Hepatocyte (in vitro differentiated cells): ENCODE measurements around the gene HNRNPUL1. TPM values are rescaled to one million over a fixed set of nuclear protein-coding genes. Genes with fewer than 3 reads are reported as not detected.

Experiments
- DNase-seq: peaks from one replicate; pipeline ENCODE4 v3.0.0-alpha.2; 2016; ENCODE audit warnings: low spot score
- H2AFZ ChIP-seq: fragments of 200-600 bp; sonication (generic); 2 replicates; pipeline ENCODE4 v1.6.0; 2016; ENCODE audit warnings: antibody characterized with exemption, mild to moderate bottlenecking
- H3K27ac ChIP-seq: fragments of 200-600 bp; sonication (generic); 2 replicates; pipeline ENCODE4 v1.5.1; 2016; ENCODE audit warnings: mild to moderate bottlenecking
- H3K27me3 ChIP-seq: fragments of 200-600 bp; sonication (generic); 2 replicates; pipeline ENCODE4 v1.6.1; 2016
- H3K36me3 ChIP-seq: fragments of 200-600 bp; sonication (generic); replicated peaks from 2 replicates; pipeline ENCODE4 v1.5.1; 2016; ENCODE audit warnings: low read depth; ENCODE audit not compliant: insufficient read depth
- H3K4me1 ChIP-seq: fragments of 200-600 bp; sonication (generic); 2 replicates; pipeline ENCODE4 v1.5.1; 2016; ENCODE audit warnings: mild to moderate bottlenecking, moderate library complexity; ENCODE audit not compliant: insufficient read depth
- H3K4me2 ChIP-seq: fragments of 200-600 bp; sonication (generic); 2 replicates; pipeline ENCODE4 v1.6.0; 2016
- H3K4me3 ChIP-seq: fragments of 200-600 bp; sonication (generic); 2 replicates; pipeline ENCODE4 v1.5.1; 2016; ENCODE audit warnings: mild to moderate bottlenecking
- H3K79me2 ChIP-seq: fragments of 200-600 bp; sonication (generic); 2 replicates; pipeline ENCODE4 v1.6.0; 2017; ENCODE audit warnings: mild to moderate bottlenecking
- H3K9me2 ChIP-seq: fragments of 200-600 bp; sonication (generic); replicated peaks from 2 replicates; pipeline ENCODE4 v1.6.0; 2017; ENCODE audit warnings: mild to moderate bottlenecking; ENCODE audit not compliant: insufficient read depth
- H3K9me3 ChIP-seq: fragments of 200-600 bp; sonication (generic); 2 replicates; pipeline ENCODE4 v1.5.1; 2016; ENCODE audit warnings: low read depth, mild to moderate bottlenecking
- H4K20me1 ChIP-seq: fragments of 200-600 bp; sonication (generic); 2 replicates; pipeline ENCODE4 v1.6.0; 2016; ENCODE audit warnings: mild to moderate bottlenecking; ENCODE audit not compliant: insufficient read depth, poor library complexity, severe bottlenecking
- EZH2 ChIP-seq: fragments of 200-600 bp; sonication (generic); IDR thresholded peaks from 2 replicates; pipeline ENCODE4 v1.6.1; 2016; ENCODE audit warnings: antibody characterized with exemption, mild to moderate bottlenecking, borderline replicate concordance
- EZH2phosphoT487 ChIP-seq: fragments of 200-600 bp; sonication (generic); IDR thresholded peaks from one replicate; pipeline ENCODE4 v1.6.1; 2018; ENCODE audit warnings: antibody characterized with exemption, mild to moderate bottlenecking, low read depth, moderate library complexity; ENCODE audit not compliant: unreplicated experiment, severe bottlenecking
- WGBS: methylation state at CpG from one replicate; pipeline ENCODE4 v1.1.6; 2016; ENCODE audit warnings: low lambda C conversion rate; ENCODE audit errors: missing lambda C conversion rate; 5-methylcytosine and 5-hydroxymethylcytosine counted together
- polyA plus RNA-seq: library from polyadenylated mRNA; unstranded; fragments of >200 nt; fragmentation: Nextera tagmentation; extraction: Ambion mirVana; gene quantifications from 2 replicates; pipeline ENCODE4 v1.2.1, GENCODE V29; 2016
- total RNA-seq: library from RNA; depleted of rRNA; stranded (reverse); fragments of >200 nt; gene quantifications from 2 replicates; pipeline ENCODE4 v1.2.3, GENCODE V29; 2014
- TF ChIP-seq, protein P1 (sequence below): fragments of 200-600 bp; sonication (generic); IDR thresholded peaks from 2 replicates; pipeline ENCODE4 v1.5.1; 2016; ENCODE audit warnings: antibody characterized with exemption, mild to moderate bottlenecking; ENCODE audit not compliant: poor library complexity

Gene HNRNPUL1
- total and polyA plus RNA-seq, 2 experiments from 2014 or later = 98.5 to 115 TPM

DNA sequence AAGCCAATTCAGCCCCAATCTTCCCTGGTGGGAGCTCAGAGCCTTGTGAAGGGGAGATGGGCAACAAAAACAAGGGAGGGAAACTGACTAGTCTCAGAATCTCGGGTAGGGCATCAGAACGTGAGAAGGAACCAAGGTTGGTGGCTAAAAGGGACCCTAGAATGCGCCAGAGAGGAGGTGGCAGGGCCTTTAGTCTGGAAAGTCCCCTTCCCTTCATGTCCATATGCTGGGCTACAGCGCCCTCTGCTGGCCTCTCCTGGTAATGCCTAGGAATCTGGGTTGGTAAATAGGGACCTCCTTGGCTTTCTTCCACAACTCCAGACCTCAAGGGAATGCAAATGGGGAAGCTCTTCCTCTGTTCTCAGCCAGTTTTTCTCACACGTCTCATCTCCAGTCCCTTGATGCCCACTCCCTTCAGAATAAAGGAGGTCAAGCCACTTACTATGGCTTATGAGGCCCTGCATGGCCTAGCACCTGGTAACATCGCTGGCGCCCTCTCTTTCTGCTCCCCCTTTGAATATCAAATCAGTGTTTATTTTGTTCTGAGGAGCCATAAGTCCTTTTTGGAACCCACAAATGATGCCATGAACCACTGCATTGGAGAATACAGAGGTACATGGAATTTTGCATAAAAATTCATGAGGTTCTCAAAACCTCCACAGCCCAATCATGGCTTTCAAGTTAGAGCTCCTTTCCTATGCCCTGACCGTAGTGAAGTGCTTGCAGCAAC is 44.4 kb downstream of the HNRNPUL1 start:
- Histone ChIP-seq H3K4me1 (peaks cover 21% of the 10 kb centered on the region), H3K4me3 (no peak overlapping the region), H3K9me3 (no peaks in the 10 kb centered on the region), H3K4me2 (peak overlapping the region; percentile 80), H3K27me3 (no peaks in the 10 kb centered on the region), H3K27ac (peak overlapping the region; percentile 99), H2AFZ (no peak overlapping the region), H3K79me2 (peaks cover 36% of the 10 kb centered on the region), H3K36me3 (no peaks in the 10 kb centered on the region), H4K20me1 (peaks cover 8% of the 10 kb centered on the region), H3K9me2 (no peaks in the 10 kb centered on the region)
- 43% methylated on average over 8 of the region's 8 CpGs for WGBS
- TF ChIP-seq EZH2phosphoT487 (no peak), EZH2 (no peak)
- TF ChIP-seq, protein P1, sequence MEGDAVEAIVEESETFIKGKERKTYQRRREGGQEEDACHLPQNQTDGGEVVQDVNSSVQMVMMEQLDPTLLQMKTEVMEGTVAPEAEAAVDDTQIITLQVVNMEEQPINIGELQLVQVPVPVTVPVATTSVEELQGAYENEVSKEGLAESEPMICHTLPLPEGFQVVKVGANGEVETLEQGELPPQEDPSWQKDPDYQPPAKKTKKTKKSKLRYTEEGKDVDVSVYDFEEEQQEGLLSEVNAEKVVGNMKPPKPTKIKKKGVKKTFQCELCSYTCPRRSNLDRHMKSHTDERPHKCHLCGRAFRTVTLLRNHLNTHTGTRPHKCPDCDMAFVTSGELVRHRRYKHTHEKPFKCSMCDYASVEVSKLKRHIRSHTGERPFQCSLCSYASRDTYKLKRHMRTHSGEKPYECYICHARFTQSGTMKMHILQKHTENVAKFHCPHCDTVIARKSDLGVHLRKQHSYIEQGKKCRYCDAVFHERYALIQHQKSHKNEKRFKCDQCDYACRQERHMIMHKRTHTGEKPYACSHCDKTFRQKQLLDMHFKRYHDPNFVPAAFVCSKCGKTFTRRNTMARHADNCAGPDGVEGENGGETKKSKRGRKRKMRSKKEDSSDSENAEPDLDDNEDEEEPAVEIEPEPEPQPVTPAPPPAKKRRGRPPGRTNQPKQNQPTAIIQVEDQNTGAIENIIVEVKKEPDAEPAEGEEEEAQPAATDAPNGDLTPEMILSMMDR = peak; percentile 97
- peak; percentile 93 for DNase-seq

DNA sequence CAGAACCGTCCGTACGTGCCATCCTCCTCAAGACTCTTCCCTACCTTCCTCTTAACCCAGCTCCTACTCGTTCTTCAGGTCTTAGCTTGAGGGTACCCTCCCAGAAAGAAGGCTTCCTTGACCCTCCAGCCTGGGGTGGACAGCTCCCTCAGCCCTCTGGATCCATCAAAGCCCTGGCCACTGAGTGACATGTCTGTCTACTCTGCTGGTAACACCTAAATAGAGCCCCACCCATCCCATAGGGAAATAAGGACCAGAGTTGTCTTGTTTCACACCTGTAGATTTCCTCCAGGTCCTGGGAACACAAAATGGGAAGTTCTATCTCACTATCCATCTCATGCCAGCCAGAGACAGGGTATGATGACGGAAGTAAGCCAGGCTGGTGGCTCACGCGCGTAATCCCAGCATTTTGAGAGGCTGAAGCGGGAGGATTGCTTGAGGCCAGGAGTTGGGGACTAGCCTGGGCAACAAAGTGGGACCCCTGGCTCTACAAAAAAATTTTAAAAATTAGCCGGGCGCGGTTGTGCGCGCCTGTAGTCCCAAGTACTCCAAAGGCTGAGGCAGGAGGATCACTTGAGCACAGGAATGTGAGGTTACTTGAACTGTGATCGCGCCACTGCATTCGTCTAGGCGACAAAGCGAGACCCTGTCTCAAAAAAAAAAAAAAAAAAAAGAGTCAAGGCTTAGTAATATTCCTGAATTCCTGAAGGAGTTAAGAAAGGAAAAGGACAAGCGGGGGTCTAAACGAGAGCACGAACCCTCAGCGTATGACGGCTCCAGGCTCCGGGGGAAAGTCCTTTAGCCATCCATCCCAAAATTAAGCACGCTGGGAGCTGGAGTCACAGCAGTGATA is 45.2 kb downstream of the HNRNPUL1 start:
- Histone ChIP-seq H2AFZ (peak overlapping the region; percentile 33), H3K4me2 (peak overlapping the region; percentile 80), H3K4me1 (peaks cover 21% of the 10 kb centered on the region), H3K9me2 (no peaks in the 10 kb centered on the region), H3K27me3 (no peaks in the 10 kb centered on the region), H3K4me3 (peak overlapping the region; percentile 90), H3K79me2 (peaks cover 43% of the 10 kb centered on the region), H4K20me1 (peaks cover 8% of the 10 kb centered on the region), H3K27ac (peak overlapping the region; percentile 99), H3K9me3 (no peaks in the 10 kb centered on the region), H3K36me3 (no peaks in the 10 kb centered on the region)
- WGBS = 39% methylated on average over 26 of the region's 26 CpGs
- DNase-seq = no peak
- TF ChIP-seq EZH2phosphoT487 = no peak

DNA sequence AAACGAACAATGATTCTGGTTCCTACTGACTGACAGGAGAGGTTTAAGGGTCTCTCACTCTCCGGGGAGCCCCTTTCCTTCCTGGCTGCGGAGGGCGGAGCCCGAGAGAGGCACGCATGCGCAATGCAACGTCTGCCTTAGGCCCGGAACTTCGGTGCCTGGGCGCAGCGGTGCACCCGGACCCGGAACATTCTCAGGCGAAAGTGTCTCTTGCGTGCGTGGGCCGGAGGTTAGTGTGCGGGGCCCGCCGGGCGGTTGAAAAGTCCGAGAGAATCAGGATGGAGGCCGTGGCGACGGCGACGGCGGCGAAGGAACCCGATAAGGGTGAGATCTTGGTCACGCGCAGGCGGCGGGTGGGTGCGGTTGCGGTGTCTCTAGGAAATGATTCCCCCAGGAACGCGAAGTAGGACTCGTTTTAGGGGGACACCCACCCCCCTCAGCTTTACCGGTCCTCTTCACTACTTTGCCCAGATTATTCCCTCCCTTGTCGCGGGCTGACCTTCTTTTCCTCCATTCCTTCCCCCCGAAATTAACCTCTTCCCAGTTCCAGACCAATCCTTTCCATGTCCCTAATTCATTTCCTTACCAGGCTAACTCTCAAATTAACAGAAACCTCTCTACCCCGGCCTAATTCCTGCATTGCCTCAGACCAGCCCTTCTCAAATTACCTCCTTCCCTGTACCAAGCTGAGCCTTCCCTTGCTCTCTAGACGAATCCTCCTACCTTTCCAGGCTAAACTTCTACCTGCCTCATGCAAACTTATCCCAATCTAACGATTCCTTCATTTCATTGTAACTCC is 46.1 kb downstream of the HNRNPUL1 start, which contains the start of gene CCDC97:
TSS of gene CCDC97 (plus strand) at position 140 of the 799 bp plus-strand sequence. CDS start at position 279, 139 bp downstream.
- Histone ChIP-seq H3K9me2 (no peaks in the 10 kb centered on the region), H2AFZ (peak within 1 kb of the TSS; percentile 33), H3K36me3 (no peaks in the 10 kb centered on the region), H3K79me2 (peaks cover 48% of the 10 kb centered on the region), H3K27ac (peak within 1 kb of the TSS; percentile 99), H3K4me2 (peak within 1 kb of the TSS; percentile 80), H3K4me1 (peaks cover 21% of the 10 kb centered on the region), H3K4me3 (peak within 1 kb of the TSS; percentile 90), H3K27me3 (no peaks in the 10 kb centered on the region), H4K20me1 (peaks cover 8% of the 10 kb centered on the region), H3K9me3 (no peaks in the 10 kb centered on the region)
- 2% methylated on average over 47 of the region's 47 CpGs for WGBS
- peak; percentile 94 for DNase-seq
- TF ChIP-seq, protein P1 = no peak
- TF ChIP-seq EZH2 (no peak), EZH2phosphoT487 (no peak)
